GM18517 (cell line): Measurements from ENCODE around the gene ARG2.

ENCODE experiments used
- ATAC-seq: cut with Tn5 transposase; IDR thresholded peaks from one replicate; pipeline ENCODE4 v1.9.1; 2021; ENCODE audit warnings: mild to moderate bottlenecking, moderate library complexity; ENCODE audit not compliant: unreplicated experiment

ARG2 gene

GRCh38 chr14:67679006-67679405 lies 59.3 kb downstream of the ARG2 start:
- no peak for ATAC-seq

- ATAC-seq: peak; percentile 96
Measured at GRCh38 chr14:67680121-67680602, 60.4 kb downstream of the ARG2 start.

- ATAC-seq: no peak
Measured at GRCh38 chr14:67680941-67681340, 61.2 kb downstream of the ARG2 start.

GRCh38 chr14:67683842-67684241 lies 64.1 kb downstream of the ARG2 start:
- no peak for ATAC-seq

GRCh38 chr14:67690011-67690410 lies 70.3 kb downstream of the ARG2 start:
- ATAC-seq: no peak

GRCh38 chr14:67694791-67695393 lies 75.2 kb downstream of the ARG2 start:
- ATAC-seq: peak; percentile 85

- ATAC-seq: peak; percentile 80
Measured at GRCh38 chr14:67695394-67695949, 75.8 kb downstream of the ARG2 start, which contains the start of gene RDH11. Gene RDH11 (minus strand): TSS chr14:67695764. CDS start chr14:67695703, 61 bp downstream.

GRCh38 chr14:67697006-67697405 lies 77.3 kb downstream of the ARG2 start:
- ATAC-seq: no peak

GRCh38 chr14:67698179-67698578 lies 78.5 kb downstream of the ARG2 start:
- ATAC-seq: no peak
